ENCODE results near the gene IDH2. TPM values are rescaled to one million over a fixed set of nuclear protein-coding genes. Genes with fewer than 3 reads are reported as not detected.

IDH2 gene
- polyA plus RNA-seq, 6 donors from 2014 or later, result 59.0 to 105 (median 64.5) TPM

DNA sequence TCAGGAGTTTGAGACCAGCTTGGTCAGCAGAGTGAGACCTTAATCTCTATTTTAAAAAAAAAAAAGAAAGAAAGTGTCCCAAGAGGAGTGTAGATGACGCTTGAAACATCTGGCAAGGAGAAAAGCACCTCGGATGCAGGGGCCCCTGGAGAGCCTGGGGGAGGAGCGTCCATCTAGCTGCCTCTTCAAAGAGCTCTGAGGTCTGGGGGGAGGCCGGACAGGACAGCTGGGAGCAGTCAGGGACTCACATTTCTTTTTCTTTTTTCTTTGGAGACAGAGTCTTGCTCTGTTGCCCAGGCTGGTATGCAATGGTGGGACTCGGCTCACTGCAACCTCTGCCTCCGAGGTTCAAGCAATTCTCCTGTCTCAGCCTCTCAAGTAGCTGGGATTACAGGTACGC, 3.3 kb upstream of the IDH2 start:
- H3K36me3 Mint-ChIP-seq, result no peaks in the 10 kb centered on the region
- ATAC-seq (ENCODE audit: low read depth in 2 of 2), result no peak
- peaks cover 0 to 15% (median 11%) of the 10 kb centered on the region in 3 donors for H3K27me3 Mint-ChIP-seq
- H3K4me1 Mint-ChIP-seq, result peaks cover 9 to 20% (median 10%) of the 10 kb centered on the region in 3 donors
- peak overlapping the region in 2 of 8 donors; percentile 17 to 35 for H3K4me3 Mint-ChIP-seq
- H3K9me3 Mint-ChIP-seq, result no peaks in the 10 kb centered on the region
- no peak overlapping the region for H3K27ac Mint-ChIP-seq
- DNase-seq, result no peak

DNA sequence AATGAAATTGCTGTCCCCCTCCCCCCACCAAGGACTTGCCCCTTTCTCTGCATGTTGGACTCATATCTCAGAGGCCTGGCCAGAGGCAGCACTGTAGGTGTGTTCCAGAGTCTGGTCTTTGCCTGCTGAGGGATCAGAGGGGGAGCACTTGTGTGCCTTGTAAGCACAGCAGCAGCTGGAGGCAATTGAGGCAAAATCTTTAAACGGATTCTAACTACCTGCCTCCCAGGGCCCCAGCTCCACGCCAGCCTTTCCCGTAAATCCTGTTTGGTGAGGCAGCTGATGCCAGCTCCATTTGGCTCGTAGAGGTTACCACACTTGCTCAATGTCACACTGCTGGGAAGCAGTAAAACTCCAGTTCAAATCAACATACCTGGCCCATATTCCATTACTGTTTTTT, 2.3 kb upstream of the IDH2 start:
- Mint-ChIP-seq H3K27me3 (peaks cover 0 to 11% (median 11%) of the 10 kb centered on the region in 3 donors), H3K27ac (no peak overlapping the region), H3K4me1 (peaks cover 17 to 30% (median 19%) of the 10 kb centered on the region in 3 donors), H3K4me3 (peak overlapping the region in 5 of 8 donors; percentile 26 to 53 (median 43)), H3K9me3 (no peaks in the 10 kb centered on the region), H3K36me3 (no peaks in the 10 kb centered on the region)
- DNase-seq (no peak), ATAC-seq (ENCODE audit: low read depth in 2 of 2) (no peak)

DNA sequence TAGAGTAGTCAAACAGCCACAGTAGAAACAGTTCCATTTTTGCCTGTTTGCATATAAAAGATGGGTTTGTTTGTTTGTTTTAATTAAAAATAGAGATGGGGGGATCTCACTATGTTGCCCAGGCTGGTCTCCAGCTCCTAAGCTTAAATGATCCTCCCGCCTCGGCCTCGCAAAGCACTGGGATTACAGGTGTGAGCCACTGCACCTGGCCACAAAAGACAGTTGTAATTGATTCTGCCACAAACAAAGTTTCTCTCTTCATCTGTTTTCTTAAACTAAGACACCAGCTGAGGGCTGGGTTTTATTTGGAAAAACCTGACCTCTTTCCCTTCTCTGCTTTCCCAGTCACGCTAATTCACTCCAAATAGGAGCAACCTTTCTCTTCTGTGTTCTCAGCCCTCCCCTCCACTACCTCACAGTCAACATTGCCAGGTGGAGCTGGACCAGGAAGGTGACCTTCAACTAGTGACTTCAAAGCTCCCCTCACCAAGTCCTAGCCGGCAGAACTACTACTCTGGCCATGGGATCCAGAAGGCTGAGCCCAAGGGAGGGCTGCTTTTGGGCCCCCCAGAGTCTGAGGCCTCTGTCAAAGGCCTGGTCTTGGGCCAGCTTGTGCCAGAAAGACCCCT, 1.5 kb upstream of the IDH2 start:
- DNase-seq (no peak), ATAC-seq (ENCODE audit: low read depth in 2 of 2) (no peak)
- H3K27ac Mint-ChIP-seq, result peak overlapping the region in 2 of 6 donors; percentile 9 to 10
- peak overlapping the region in 7 of 8 donors; percentile 3 to 90 (median 87) for H3K4me3 Mint-ChIP-seq
- H3K27me3 Mint-ChIP-seq, result peaks cover 0 to 11% (median 11%) of the 10 kb centered on the region in 3 donors
- H3K36me3 Mint-ChIP-seq, result no peaks in the 10 kb centered on the region
- H3K9me3 Mint-ChIP-seq, result no peaks in the 10 kb centered on the region
- H3K4me1 Mint-ChIP-seq, result peaks cover 25 to 38% (median 26%) of the 10 kb centered on the region in 3 donors

DNA sequence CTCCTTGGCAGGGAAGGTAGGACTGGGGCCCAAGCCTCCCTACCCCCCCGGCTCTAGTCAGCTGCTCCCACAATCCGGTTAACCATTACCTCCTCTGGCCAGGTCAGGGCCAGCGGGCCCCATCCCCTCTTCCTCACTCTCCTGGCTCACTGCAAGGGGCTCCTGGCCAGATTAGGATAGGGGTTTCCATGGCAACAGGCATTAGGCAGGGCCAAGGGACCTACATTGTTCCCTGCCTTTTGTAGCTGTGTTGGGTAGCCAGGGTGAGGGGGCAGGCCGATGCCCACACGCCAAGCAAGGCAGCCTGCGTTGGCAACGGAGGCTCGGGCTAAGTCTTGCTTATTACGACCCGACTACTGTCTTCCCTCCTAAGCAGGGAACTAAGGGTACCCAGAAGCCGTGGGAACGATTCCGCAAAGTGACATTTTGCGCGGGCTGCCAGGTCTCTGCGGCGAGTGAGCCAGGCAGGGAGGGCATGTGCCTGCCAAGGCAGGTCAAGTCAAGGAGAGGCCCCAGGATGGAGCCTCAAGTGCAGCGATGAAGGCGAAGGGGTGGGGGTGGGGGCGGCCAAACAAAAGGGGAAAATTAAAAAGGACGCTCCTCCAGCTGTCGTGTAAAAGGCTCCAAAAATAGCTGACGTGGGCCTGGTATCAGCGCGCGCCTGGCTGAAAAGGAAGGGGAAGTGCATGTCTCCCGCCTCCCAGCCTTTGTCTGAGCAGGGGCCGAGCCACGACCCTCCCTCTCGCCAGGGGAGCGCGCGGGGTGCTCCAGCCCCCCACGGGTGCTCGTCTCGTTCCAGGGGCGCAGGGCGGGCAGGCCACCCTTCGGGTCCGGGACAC, 919 bp downstream of the IDH2 start:
- no peaks in the 10 kb centered on the region for H3K36me3 Mint-ChIP-seq
- peaks cover 0 to 3% (median 2%) of the 10 kb centered on the region in 3 donors for H3K27me3 Mint-ChIP-seq
- H3K4me1 Mint-ChIP-seq, result peaks cover 46 to 61% (median 48%) of the 10 kb centered on the region in 3 donors
- DNase-seq (peak; percentile 46), ATAC-seq (ENCODE audit: low read depth in 2 of 2) (peak; percentile 21 to 22)
- H3K27ac Mint-ChIP-seq, result peak overlapping the region; percentile 16 to 89 (median 66)
- H3K9me3 Mint-ChIP-seq, result no peaks in the 10 kb centered on the region
- H3K4me3 Mint-ChIP-seq, result peak overlapping the region; percentile 83 to 97 (median 88)

GRCh38 chr15:90099868-90100831, 2.1 kb downstream of the IDH2 start:
- Mint-ChIP-seq H3K4me1 (peaks cover 53 to 71% (median 56%) of the 10 kb centered on the region in 3 donors), H3K27me3 (no peaks in the 10 kb centered on the region), H3K4me3 (peak overlapping the region; percentile 60 to 89 (median 84)), H3K36me3 (no peaks in the 10 kb centered on the region), H3K9me3 (no peaks in the 10 kb centered on the region), H3K27ac (peak overlapping the region; percentile 31 to 98 (median 88))
- DNase-seq (no peak), ATAC-seq (ENCODE audit: low read depth in 2 of 2) (no peak)

- Mint-ChIP-seq H3K27me3 (no peaks in the 10 kb centered on the region), H3K27ac (peak overlapping the region; percentile 60 to 98 (median 88)), H3K4me1 (peaks cover 55 to 79% (median 56%) of the 10 kb centered on the region in 3 donors), H3K9me3 (no peaks in the 10 kb centered on the region), H3K36me3 (no peaks in the 10 kb centered on the region), H3K4me3 (peak overlapping the region; percentile 60 to 90 (median 84))
- ATAC-seq (ENCODE audit: low read depth in 2 of 2) (no peak), DNase-seq (no peak)
These were observed 3.0 kb downstream of the IDH2 start for GRCh38 chr15:90099072-90099867.

DNA sequence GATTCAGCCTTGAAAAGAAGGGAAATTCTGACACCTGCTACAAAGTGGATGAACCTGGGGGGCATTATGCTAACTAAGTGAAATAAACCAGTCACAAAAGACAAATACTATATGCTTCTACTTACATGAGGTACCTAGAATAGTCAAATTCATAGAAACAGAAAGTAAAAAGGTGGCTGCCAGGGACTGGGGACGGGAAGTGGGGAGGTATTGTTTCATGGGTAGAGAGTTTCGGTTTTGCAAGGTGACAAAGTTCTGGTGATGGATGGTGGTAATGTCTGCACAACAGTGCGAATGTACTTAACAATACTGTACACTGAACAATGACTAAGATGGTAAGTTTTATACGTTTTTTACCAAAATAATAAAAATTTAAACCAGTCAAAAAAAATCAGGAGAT, 4.8 kb downstream of the IDH2 start:
- Mint-ChIP-seq H3K4me1 (peaks cover 55 to 78% (median 56%) of the 10 kb centered on the region in 3 donors), H3K36me3 (no peaks in the 10 kb centered on the region), H3K27ac (peak overlapping the region in 5 of 6 donors; percentile 48 to 92 (median 87)), H3K4me3 (peak overlapping the region in 7 of 8 donors; percentile 38 to 87 (median 68)), H3K9me3 (no peaks in the 10 kb centered on the region), H3K27me3 (no peaks in the 10 kb centered on the region)
- DNase-seq (peak; percentile 72), ATAC-seq (ENCODE audit: low read depth in 2 of 2) (peak; percentile 74 to 75)

- H3K9me3 Mint-ChIP-seq, result no peaks in the 10 kb centered on the region
- no peaks in the 10 kb centered on the region for H3K36me3 Mint-ChIP-seq
- peak overlapping the region in 2 of 8 donors; percentile 33 to 35 for H3K4me3 Mint-ChIP-seq
- ATAC-seq (ENCODE audit: low read depth in 2 of 2), result no peak
- peaks cover 47 to 69% (median 52%) of the 10 kb centered on the region in 3 donors for H3K4me1 Mint-ChIP-seq
- no peaks in the 10 kb centered on the region for H3K27me3 Mint-ChIP-seq
- DNase-seq, result no peak
- peak overlapping the region in 5 of 6 donors; percentile 48 to 94 (median 79) for H3K27ac Mint-ChIP-seq
These were observed 6.7 kb downstream of the IDH2 start for GRCh38 chr15:90095521-90095959.

DNA sequence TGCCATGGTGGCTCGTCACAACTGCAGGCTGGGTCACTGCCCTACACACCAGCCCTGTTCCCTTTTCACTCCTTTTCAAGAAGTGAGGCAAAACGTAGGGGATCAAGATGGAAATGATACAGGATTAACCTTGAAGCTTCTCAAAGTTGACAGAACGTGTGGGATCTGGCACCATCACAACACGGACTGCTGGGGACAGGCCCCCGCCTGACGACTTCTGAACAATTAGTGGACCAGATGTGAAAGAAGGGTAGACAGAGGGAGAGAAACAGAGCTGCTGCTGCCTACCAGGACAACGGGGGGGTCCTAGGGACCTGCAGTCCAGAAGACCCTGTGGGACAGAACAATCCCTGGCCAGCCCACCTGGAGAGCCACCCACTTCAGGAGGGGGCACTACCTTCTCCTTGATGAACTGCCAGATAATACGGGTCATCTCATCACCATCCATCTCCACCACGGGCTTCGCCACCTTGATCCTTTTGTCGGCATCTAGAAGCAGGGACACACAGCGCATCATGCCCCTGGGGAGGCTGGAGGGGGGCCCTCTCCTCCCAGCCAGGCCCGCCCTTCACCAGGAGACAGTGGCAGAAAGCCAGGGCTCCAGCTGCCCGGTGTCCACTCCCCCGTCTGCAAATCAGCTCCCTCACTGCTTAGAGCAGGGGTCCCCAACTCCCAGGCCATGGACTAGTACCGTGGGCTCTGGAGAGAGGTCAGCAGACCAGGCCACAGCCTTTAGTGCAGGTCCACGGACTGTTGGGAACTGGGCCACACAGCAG, 10.9 kb downstream of the IDH2 start:
- peak overlapping the region in 2 of 6 donors; percentile 41 to 57 for H3K27ac Mint-ChIP-seq
- H3K4me3 Mint-ChIP-seq, result no peak overlapping the region
- no peaks in the 10 kb centered on the region for H3K9me3 Mint-ChIP-seq
- DNase-seq (no peak), ATAC-seq (ENCODE audit: low read depth in 2 of 2) (no peak)
- H3K36me3 Mint-ChIP-seq, result peaks cover 8% of the 10 kb centered on the region in 2 donors
- no peaks in the 10 kb centered on the region for H3K27me3 Mint-ChIP-seq
- peaks cover 15 to 32% (median 21%) of the 10 kb centered on the region in 3 donors for H3K4me1 Mint-ChIP-seq

GRCh38 chr15:90090226-90090848, 11.9 kb downstream of the IDH2 start:
- DNase-seq (no peak), ATAC-seq (ENCODE audit: low read depth in 2 of 2) (no peak)
- Mint-ChIP-seq H3K27ac (no peak overlapping the region), H3K9me3 (no peaks in the 10 kb centered on the region), H3K4me1 (peaks cover 7 to 25% (median 16%) of the 10 kb centered on the region in 3 donors), H3K4me3 (no peak overlapping the region), H3K36me3 (peaks cover 8 to 9% of the 10 kb centered on the region in 2 donors), H3K27me3 (no peaks in the 10 kb centered on the region)

- peak overlapping the region in 1 of 6 donors; percentile 37 for H3K27ac Mint-ChIP-seq
- H3K4me3 Mint-ChIP-seq, result peak overlapping the region in 1 of 8 donors; percentile 35
- no peaks in the 10 kb centered on the region for H3K9me3 Mint-ChIP-seq
- H3K36me3 Mint-ChIP-seq, result peaks cover 8 to 9% of the 10 kb centered on the region in 2 donors
- ATAC-seq (ENCODE audit: low read depth in 2 of 2), result peak in 1 of 2 donors; percentile 36
- DNase-seq, result no peak
- H3K4me1 Mint-ChIP-seq, result peaks cover 7 to 9% (median 7%) of the 10 kb centered on the region in 3 donors
- no peaks in the 10 kb centered on the region for H3K27me3 Mint-ChIP-seq
These were observed 14.7 kb downstream of the IDH2 start for GRCh38 chr15:90087454-90088154.
